Activated CD4-positive, alpha-beta T cell treated with anti-CD3 and anti-CD28 coated beads, Interleukin-2, amount 10 ng/mL, durations not matched to agents 7 days and 5 days (primary cell): ENCODE measurements around the gene SCAPER. TPM values are rescaled to one million over a fixed set of nuclear protein-coding genes. Genes with fewer than 3 reads are reported as not detected.

Experiments used
- CTCF ChIA-PET: fragments of 350-600 bp; sonication (Branson Sonifier 250); formaldehyde crosslinking; loops from one replicate; lab custom pipeline; 2021; ENCODE audit warnings: antibody characterized with exemption; lab: Charles Lee
- POLR2A ChIA-PET: fragments of 350-600 bp; sonication (Branson Sonifier 250); formaldehyde crosslinking; loops from one replicate; lab custom pipeline; 2021; ENCODE audit warnings: antibody characterized with exemption; lab: Charles Lee
- DNase-seq: peaks from one replicate; pipeline ENCODE4 v3.0.0-alpha.2; 2020
- H3K27ac Mint-ChIP-seq: one replicate; pipeline ENCODE4 v1.8.0; 2021; ENCODE audit warnings: mild to moderate bottlenecking, moderate library complexity, mixed read lengths
- H3K27me3 Mint-ChIP-seq: one replicate; pipeline ENCODE4 v1.8.0; 2021; ENCODE audit warnings: mixed read lengths
- H3K36me3 Mint-ChIP-seq: one replicate; pipeline ENCODE4 v1.8.0; 2021; ENCODE audit warnings: low read depth, mixed read lengths
- H3K4me1 Mint-ChIP-seq: one replicate; pipeline ENCODE4 v1.8.0; 2021; ENCODE audit warnings: mixed read lengths
- H3K4me3 Mint-ChIP-seq: one replicate; pipeline ENCODE4 v1.8.0; 2021; ENCODE audit warnings: mild to moderate bottlenecking, moderate library complexity, mixed read lengths
- H3K9me3 Mint-ChIP-seq: one replicate; pipeline ENCODE4 v1.8.0; 2021; ENCODE audit warnings: mixed read lengths
- total RNA-seq, 2 experiments: library from RNA; stranded (reverse); gene quantifications; one replicate each; pipeline ENCODE4 v1.2.3, GENCODE V29; 2021

The SCAPER gene
- total RNA-seq, 2 experiments from 2014 or later: 28.1 to 28.6 TPM

DNA sequence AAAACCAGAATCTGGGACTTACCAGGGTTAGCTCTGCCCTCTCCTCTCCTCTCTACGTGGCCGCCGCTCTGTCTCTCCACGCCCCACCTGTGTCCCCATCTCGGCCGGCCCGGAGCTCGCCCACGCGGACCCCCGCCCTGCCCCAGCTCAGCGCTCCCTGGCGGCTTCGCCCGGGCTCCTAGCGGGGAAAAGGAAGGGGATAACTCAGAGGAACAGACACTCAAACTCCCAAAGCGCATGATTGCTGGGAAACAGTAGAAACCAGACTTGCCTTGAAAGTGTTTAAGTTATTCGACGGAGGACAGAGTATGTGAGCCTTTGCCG lies 563.1 kb downstream of the SCAPER start:
- DNase-seq: no peak
- H3K27ac Mint-ChIP-seq: peak overlapping the region; percentile 60
- CTCF ChIA-PET: interaction anchor here (1.1 kb wide), 1 partner anchor 14 kb away, joined by 5 read pairs; no protein-coding TSS in a partner anchor

DNA sequence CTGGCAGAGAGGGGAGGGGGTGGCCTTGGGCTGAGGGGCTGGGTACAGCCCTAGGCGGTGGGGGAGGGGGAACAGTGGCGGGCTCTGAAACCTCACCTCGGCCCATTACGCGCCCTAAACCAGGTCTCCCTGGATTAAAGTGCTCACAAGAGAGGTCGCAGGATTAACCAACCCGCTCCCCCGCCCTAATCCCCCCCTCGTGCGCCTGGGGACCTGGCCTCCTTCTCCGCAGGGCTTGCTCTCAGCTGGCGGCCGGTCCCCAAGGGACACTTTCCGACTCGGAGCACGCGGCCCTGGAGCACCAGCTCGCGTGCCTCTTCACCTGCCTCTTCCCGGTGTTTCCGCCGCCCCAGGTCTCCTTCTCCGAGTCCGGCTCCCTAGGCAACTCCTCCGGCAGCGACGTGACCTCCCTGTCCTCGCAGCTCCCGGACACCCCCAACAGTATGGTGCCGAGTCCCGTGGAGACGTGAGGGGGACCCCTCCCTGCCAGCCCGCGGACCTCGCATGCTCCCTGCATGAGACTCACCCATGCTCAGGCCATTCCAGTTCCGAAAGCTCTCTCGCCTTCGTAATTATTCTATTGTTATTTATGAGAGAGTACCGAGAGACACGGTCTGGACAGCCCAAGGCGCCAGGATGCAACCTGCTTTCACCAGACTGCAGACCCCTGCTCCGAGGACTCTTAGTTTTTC lies 563.6 kb downstream of the SCAPER start:
- CTCF ChIA-PET: interaction anchor here (1.1 kb wide), 1 partner anchor 14 kb away, joined by 5 read pairs; no protein-coding TSS in a partner anchor
- Mint-ChIP-seq H3K27ac (peak overlapping the region; percentile 64), H3K4me3 (peak overlapping the region; percentile 71), H3K4me1 (peaks cover 55% of the 10 kb centered on the region), H3K36me3 (peaks cover 13% of the 10 kb centered on the region), H3K27me3 (peaks cover 78% of the 10 kb centered on the region), H3K9me3 (no peaks in the 10 kb centered on the region)
- no peak for DNase-seq
- POLR2A ChIA-PET: no interaction called here

More for the DNA sequence above, 563.1 kb downstream of the SCAPER start:
- no peaks in the 10 kb centered on the region for H3K9me3 Mint-ChIP-seq
- POLR2A ChIA-PET: no interaction called here
- peaks cover 76% of the 10 kb centered on the region for H3K27me3 Mint-ChIP-seq
- peak overlapping the region; percentile 52 for H3K4me3 Mint-ChIP-seq
- peaks cover 52% of the 10 kb centered on the region for H3K4me1 Mint-ChIP-seq
- H3K36me3 Mint-ChIP-seq: peaks cover 13% of the 10 kb centered on the region

DNA sequence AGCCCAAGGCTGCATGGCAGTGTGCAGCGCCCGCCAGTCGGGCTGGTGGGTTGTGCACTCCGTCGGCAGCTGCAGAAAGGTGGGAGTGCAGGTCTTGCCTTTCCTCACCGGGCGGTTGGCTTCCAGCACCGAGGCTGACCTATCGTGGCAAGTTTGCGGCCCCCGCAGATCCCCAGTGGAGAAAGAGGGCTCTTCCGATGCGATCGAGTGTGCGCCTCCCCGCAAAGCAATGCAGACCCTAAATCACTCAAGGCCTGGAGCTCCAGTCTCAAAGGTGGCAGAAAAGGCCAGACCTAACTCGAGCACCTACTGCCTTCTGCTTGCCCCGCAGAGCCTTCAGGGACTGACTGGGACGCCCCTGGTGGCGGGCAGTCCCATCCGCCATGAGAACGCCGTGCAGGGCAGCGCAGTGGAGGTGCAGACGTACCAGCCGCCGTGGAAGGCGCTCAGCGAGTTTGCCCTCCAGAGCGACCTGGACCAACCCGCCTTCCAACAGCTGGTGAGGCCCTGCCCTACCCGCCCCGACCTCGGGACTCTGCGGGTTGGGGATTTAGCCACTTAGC lies 564.3 kb downstream of the SCAPER start:
- Mint-ChIP-seq H3K4me3 (peak overlapping the region; percentile 71), H3K27me3 (peaks cover 78% of the 10 kb centered on the region), H3K36me3 (peaks cover 13% of the 10 kb centered on the region), H3K27ac (no peak overlapping the region), H3K9me3 (no peaks in the 10 kb centered on the region), H3K4me1 (peaks cover 58% of the 10 kb centered on the region)
- CTCF ChIA-PET: interaction anchor here (1.1 to 1.2 kb wide), 2 partner anchors 10 to 15 kb away, joined by 4 to 5 read pairs; no protein-coding TSS in a partner anchor
- POLR2A ChIA-PET: no interaction called here
- no peak for DNase-seq

DNA sequence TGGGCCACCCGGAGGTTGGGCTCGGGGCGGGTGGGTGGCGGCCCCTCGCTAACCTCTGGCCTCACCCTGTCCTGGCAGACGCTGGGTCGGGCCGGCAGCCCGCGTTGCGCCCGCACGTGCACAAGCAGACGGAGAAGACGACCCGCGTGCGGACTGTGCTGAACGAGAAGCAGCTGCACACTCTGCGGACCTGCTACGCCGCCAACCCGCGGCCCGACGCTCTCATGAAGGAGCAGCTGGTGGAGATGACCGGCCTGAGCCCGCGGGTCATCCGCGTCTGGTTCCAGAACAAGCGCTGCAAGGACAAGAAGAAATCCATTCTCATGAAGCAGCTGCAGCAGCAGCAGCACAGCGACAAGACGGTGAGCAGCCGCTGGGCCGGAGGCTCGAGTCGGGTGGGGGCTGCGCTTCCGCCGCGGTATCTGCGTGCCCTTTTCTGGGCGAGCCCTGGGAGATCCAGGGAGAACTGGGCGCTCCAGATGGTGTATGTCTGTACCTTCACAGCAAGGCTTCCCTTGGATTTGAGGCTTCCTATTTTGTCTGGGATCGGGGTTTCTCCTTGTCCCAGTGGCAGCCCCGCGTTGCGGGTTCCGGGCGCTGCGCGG lies 564.8 kb downstream of the SCAPER start:
- H3K27me3 Mint-ChIP-seq: peaks cover 78% of the 10 kb centered on the region
- H3K36me3 Mint-ChIP-seq: peaks cover 9% of the 10 kb centered on the region
- no peak for DNase-seq
- peak overlapping the region; percentile 71 for H3K4me3 Mint-ChIP-seq
- POLR2A ChIA-PET: no interaction called here
- no peaks in the 10 kb centered on the region for H3K9me3 Mint-ChIP-seq
- peaks cover 58% of the 10 kb centered on the region for H3K4me1 Mint-ChIP-seq
- CTCF ChIA-PET: interaction anchor here (1.2 kb wide), 1 partner anchor 9 kb away, joined by 4 read pairs; no protein-coding TSS in a partner anchor
- H3K27ac Mint-ChIP-seq: no peak overlapping the region

DNA sequence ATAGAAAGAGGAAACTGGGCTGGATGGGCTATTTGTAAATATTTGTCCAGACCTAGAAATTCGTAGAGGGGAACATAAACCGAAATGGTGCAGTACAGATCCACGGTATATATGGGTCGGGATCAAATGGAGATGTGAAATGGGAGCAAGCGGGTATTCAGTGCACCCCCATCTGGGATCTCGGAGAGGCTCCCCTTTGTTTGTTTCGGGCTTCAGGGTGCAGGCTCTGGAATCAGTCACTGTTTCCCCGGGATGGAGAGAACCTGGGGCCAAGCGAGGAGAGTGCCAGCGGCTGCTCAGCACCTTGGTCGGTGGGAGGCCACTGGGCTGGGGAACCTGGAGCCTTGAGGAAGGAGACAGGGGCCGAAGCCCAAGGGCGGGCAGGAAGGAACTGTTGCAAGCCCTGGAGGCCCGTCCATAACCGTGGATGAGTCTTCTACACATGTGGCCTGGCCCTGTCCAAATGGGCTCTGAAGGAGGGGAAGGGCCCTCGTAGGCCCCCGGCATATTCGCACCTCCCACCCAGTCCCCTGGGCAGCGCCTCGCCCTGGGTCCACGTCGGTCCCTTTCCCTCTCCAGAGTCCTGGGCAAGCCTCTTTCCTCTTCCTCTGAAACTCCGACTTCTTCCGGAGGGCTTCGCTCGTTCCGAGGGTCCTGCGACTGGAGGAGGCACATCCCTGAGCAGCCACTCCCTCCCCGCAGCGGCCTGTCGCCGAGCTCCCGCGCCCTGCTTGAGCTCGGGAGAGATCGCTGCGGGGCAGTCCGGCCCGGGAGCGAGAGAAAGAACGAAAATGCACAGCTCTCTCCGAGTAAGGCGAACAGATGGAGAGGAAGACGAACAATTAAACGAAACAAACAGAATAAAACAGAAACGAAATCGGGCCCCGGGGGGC lies 565.6 kb downstream of the SCAPER start:
- ChIA-PET POLR2A (no interaction called here), CTCF (interaction anchor here (1.2 kb wide), 1 partner anchor 8 kb away, joined by 4 read pairs; no protein-coding TSS in a partner anchor)
- Mint-ChIP-seq H3K9me3 (no peaks in the 10 kb centered on the region), H3K27me3 (peaks cover 76% of the 10 kb centered on the region), H3K36me3 (peaks cover 9% of the 10 kb centered on the region), H3K4me1 (peaks cover 59% of the 10 kb centered on the region), H3K4me3 (peak overlapping the region; percentile 71), H3K27ac (peak overlapping the region; percentile 65)
- DNase-seq: no peak

DNA sequence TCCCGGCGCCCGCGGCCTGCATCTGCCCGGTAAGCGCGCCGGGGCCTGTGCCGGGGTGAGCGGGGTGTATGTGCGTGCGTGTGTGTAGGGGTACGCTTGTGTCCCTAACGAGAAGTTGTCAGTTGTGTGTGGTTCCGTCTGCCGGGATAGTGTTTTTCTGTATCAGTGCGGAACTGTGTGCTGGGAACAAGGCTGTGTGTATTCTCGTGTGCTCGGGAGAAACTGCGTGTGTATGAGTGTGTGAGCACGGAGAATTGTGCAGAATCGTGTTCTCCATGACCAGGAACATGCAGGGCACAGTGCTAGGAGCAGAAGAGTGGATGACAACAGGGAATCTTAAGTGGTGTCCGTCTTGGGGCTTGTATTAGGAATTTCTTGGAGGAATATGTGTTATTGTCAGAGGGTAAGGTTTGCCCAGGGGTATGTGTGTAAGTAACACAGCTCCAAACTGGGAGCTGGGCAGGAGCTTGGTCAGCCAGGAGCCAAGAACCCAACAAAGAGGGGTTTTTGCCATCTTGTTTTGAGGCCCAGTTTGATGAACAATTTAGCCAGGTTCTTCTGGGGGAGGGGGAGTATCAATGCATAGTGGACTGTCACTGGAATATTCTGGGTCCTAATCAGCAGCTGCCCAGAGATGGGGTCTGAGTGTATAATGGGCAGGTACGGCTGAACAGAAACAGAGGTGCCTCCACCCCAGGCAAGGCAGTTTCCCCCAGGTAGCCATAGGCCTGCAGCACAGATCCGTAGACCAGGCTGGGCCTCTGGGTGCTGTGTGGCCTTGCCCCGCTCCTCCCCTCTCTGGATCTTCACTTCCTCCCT lies 566.4 kb downstream of the SCAPER start:
- Mint-ChIP-seq H3K4me3 (peak overlapping the region; percentile 50), H3K9me3 (no peaks in the 10 kb centered on the region), H3K27me3 (peaks cover 71% of the 10 kb centered on the region), H3K36me3 (peaks cover 9% of the 10 kb centered on the region), H3K4me1 (peaks cover 63% of the 10 kb centered on the region), H3K27ac (no peak overlapping the region)
- DNase-seq: no peak
- CTCF ChIA-PET: no interaction called here
- POLR2A ChIA-PET: no interaction called here

DNA sequence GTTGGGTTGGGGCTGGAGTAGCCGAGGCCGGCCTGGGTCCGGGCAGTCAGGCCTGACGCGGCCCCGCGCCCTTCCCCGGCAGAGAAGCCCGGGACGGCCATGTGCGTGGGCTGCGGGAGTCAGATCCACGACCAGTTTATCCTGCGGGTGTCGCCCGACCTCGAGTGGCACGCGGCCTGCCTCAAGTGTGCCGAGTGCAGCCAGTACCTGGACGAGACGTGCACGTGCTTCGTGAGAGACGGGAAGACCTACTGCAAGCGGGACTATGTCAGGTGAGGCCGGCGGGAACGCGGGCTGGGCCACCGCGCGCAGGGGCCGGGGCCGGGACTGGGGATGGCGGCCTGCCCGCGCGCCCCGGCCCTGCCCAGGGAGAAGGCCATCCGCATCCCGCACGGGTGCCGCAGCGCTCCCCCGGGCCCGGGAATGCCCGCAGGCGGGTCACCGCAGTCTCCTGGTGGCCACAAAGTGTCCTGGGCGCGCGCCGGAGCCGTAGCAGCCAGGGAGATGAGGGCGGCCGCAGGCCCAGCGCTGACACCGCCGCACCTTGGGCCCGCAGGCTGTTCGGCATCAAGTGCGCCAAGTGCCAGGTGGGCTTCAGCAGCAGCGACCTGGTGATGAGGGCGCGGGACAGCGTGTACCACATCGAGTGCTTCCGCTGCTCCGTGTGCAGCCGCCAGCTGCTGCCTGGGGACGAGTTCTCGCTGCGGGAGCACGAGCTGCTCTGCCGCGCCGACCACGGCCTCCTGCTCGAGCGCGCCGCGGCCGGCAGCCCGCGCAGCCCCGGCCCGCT lies 567.2 kb downstream of the SCAPER start:
- Mint-ChIP-seq H3K4me3 (peak overlapping the region; percentile 67), H3K9me3 (no peaks in the 10 kb centered on the region), H3K36me3 (peaks cover 9% of the 10 kb centered on the region), H3K27ac (peak overlapping the region; percentile 74), H3K4me1 (peaks cover 63% of the 10 kb centered on the region), H3K27me3 (peaks cover 63% of the 10 kb centered on the region)
- no peak for DNase-seq
- CTCF ChIA-PET: interaction anchor here (1.1 kb wide), 1 partner anchor 18 kb away, joined by 3 read pairs; no protein-coding TSS in a partner anchor
- POLR2A ChIA-PET: no interaction called here

DNA sequence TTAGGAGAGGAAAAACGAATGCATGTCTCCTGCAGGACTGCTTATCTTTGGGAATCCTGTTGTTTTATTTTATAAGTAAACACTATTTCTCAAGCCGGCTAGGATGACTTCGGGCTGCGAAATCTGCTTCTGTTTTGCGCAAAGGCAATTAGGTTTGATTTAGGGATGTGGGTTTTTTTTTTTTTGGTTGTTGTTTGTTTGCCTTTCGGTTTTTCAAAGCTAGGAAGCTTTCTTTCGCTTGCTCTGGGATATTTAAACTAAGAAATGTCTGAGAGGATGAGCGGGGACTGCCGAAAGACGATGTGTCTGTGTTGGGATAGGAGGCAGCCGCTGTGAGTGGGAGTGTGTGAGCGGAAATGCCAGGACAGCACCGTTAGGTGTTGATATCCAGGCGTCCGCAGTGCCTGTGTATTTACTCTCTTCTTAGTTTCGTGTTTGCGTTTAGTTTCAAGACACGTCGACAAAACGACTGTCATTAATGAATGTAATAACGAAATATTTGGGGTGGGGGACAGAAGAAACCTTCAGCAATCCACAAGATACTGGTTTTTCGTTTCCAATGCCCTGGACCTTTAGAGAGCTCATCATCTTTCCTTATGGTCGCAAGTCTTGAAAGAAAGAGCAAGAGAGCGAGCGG lies 568.0 kb downstream of the SCAPER start:
- peaks cover 9% of the 10 kb centered on the region for H3K36me3 Mint-ChIP-seq
- peak overlapping the region; percentile 67 for H3K4me3 Mint-ChIP-seq
- H3K27me3 Mint-ChIP-seq: peaks cover 63% of the 10 kb centered on the region
- POLR2A ChIA-PET: no interaction called here
- H3K27ac Mint-ChIP-seq: peak overlapping the region; percentile 74
- peaks cover 62% of the 10 kb centered on the region for H3K4me1 Mint-ChIP-seq
- no peak for DNase-seq
- CTCF ChIA-PET: interaction anchor here (1.1 to 4.3 kb wide), 2 partner anchors 8 to 19 kb away, joined by 3 to 18 read pairs; no protein-coding TSS in a partner anchor
- H3K9me3 Mint-ChIP-seq: no peaks in the 10 kb centered on the region

DNA sequence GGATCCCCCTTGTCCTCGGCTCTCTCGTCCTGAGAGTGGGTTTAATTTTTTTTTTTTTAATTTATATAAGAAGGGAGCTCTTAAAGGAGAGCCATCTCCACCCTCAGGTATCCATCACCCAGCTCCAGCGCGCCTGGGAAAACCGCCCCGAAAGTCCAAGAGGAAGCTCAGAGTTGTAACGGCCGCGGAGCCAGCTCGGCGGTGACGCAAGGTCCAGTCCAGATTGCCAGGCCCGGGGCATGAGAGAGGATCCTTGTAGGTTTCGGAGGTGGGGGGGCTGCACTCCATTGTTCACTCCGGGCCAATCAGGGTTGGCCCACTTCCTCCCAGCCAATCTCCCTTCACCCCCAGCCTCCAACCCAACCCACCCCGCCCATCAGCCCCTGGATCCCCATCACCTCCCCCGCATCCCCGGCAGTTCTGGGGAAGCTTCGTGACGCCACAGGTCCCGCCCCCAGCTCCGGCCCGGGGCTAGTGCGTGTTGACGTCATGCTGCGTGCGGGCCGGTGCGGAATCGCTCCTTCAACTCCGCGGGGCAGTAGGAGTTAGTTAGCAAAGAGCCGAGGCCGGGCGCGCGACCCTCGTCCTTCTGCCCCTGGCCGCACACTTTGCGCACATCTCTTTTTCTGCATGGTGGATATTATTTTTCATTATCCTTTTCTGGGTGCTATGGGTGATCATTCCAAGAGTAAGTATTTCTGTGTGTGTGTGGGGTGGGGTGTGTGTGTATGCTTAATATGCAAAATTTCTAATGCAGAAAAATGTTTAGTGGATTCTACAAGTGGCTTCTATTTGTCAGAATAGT lies 568.7 kb downstream of the SCAPER start, which contains the start of gene ISL2:
TSS of gene ISL2 (plus strand) at position 520 of the 805 bp plus-strand sequence. CDS start at position 631, 111 bp downstream.
- Mint-ChIP-seq H3K27ac (peak within 1 kb of the TSS; percentile 82), H3K9me3 (no peaks in the 10 kb centered on the region), H3K4me1 (peaks cover 55% of the 10 kb centered on the region), H3K27me3 (peaks cover 56% of the 10 kb centered on the region), H3K4me3 (peak within 1 kb of the TSS; percentile 67), H3K36me3 (peaks cover 9% of the 10 kb centered on the region)
- CTCF ChIA-PET: interaction anchor here (0.6 to 4.3 kb wide), 5 partner anchors 9 to 1222 kb away, joined by 3 to 18 read pairs (median 4); no protein-coding TSS in a partner anchor
- POLR2A ChIA-PET: no interaction called here
- DNase-seq: peak; percentile 71
